ENCODE measurements around the gene GRM4. TPM values are rescaled to one million over a fixed set of nuclear protein-coding genes. Genes with fewer than 3 reads are reported as not detected.
A peak's percentile ranks its signal among the peaks of the same experiment; 100 is the strongest.

Gene GRM4
- total and polyA plus RNA-seq, 9 of the 15 experiments (the other 6 are each of a cell fraction or from before 2014, with no cell fraction given) = 0.18 TPM; not detected in 8

GRCh38 chr6:34028691-34029360 is 117.1 kb downstream of the GRM4 start:
- POLR2A ChIA-PET = interaction anchor here (1.3 kb wide), 1 partner anchor 25 kb away, joined by 4 read pairs; no protein-coding TSS in a partner anchor
- no peak for ATAC-seq
- H3K27me3 ChIP-seq (ENCODE audit: control insufficient read depth in 2 of 2, insufficient read depth in 2 of 2, low read length in 2 of 2) = peaks cover 13 to 82% of the 10 kb centered on the region in 2 experiments

GRCh38 chr6:34027939-34028441 is 117.9 kb downstream of the GRM4 start:
- ChIA-PET CTCF (ENCODE audit: low intra/inter-chr PET ratio) (interaction anchor here (1.5 to 2.2 kb wide), 3 partner anchors 177 to 259 kb away, joined by 6 to 16 read pairs (median 13); no protein-coding TSS in a partner anchor), POLR2A (interaction anchor here (0.6 to 1.3 kb wide), 5 partner anchors 10 to 258 kb away, joined by 3 to 4 read pairs (median 3); no protein-coding TSS in a partner anchor)
- Histone ChIP-seq H3K4me3 (no peak overlapping the region), H3K27me3 (ENCODE audit: control insufficient read depth in 2 of 2, insufficient read depth in 2 of 2, low read length in 2 of 2) (peaks cover 16 to 89% of the 10 kb centered on the region in 2 experiments), H3K79me2 (ENCODE audit: control insufficient read depth, insufficient read depth, low read length) (no peaks in the 10 kb centered on the region), H3K9me3 (replicated peaks; ENCODE audit: control insufficient read depth, insufficient read depth, low read depth, low read length) (no peaks in the 10 kb centered on the region; the same call in 1 of the 2 replicates), H2AFZ (ENCODE audit: low read depth, low read length) (no peak overlapping the region), H4K20me1 (replicated peaks; ENCODE audit: control insufficient read depth, insufficient read depth, low read length) (peaks cover 20% of the 10 kb centered on the region), H3K4me1 (replicated peaks in 1 of 2; ENCODE audit: control insufficient read depth in 2 of 2, insufficient read depth in 2 of 2, low read length in 2 of 2) (peaks cover 0 to 15% of the 10 kb centered on the region in 2 experiments; a peak in 2 of 5 replicates), H3K9me1 (ENCODE audit: control insufficient read depth, insufficient read depth, low read length) (no peaks in the 10 kb centered on the region), H3K36me3 (ENCODE audit: control insufficient read depth, insufficient read depth, low read length) (no peaks in the 10 kb centered on the region), H3K4me2 (ENCODE audit: insufficient read depth, low read length) (no peak overlapping the region), H3K9ac (ENCODE audit: insufficient read depth in 1 of 2, low read depth in 2 of 2, low read length in 2 of 2) (no peak overlapping the region), H3K27ac (ENCODE audit: extremely low read depth, low read depth, low read length) (no peak overlapping the region)
- BruUV-seq (replicated peaks) = no TSS peak
- ATAC-seq (no peak), DNase-seq (ENCODE audit: extremely low read depth in 1 of 4, low spot score in 3 of 4) (no peak), FAIRE-seq (no peak)
- no peak for TF ChIP-seq ZBTB12 (CRISPR knock-in tag; IDR thresholded peaks at IDR 0.05)
- TF ChIP-seq ZBTB7A (IDR thresholded peaks at IDR 0.05; ENCODE audit: borderline replicate concordance, control insufficient read depth, low read depth, low read length) = no peak
- no peak for TF ChIP-seq TAF1 (IDR thresholded peaks at IDR 0.05; ENCODE audit: control insufficient read depth, extremely low read depth, insufficient read depth, low read length, severe bottlenecking)
- TF ChIP-seq CAMTA2 (CRISPR knock-in tag; conservative IDR thresholded peaks at IDR 0.05) = no peak
- no peak for TF ChIP-seq ATF3 (IDR thresholded peaks at IDR 0.05)
- TF ChIP-seq ATF3 (CRISPR knock-in tag; conservative IDR thresholded peaks at IDR 0.05) = no peak
- peak; percentile 9; the same call in 1 of the 2 replicates for TF ChIP-seq MTA3 (IDR thresholded peaks at IDR 0.05; ENCODE audit: borderline replicate concordance)
- no peak for TF ChIP-seq TCF3 (CRISPR knock-in tag; IDR thresholded peaks at IDR 0.05)
- TF ChIP-seq SOX6 (IDR thresholded peaks at IDR 0.05) = no peak
- TF ChIP-seq NRF1 (conservative IDR thresholded peaks at IDR 0.05 in 1 of 2, IDR thresholded peaks at IDR 0.05 in 1 of 2) = 0 out of 4 replicates have a peak, but pooled peaks of 1 of the 2 experiments have one; percentile 17
- TF ChIP-seq CBFA2T2 (conservative IDR thresholded peaks at IDR 0.05) = no peak
- no peak for TF ChIP-seq ZBED1 (IDR thresholded peaks at IDR 0.05)
- in situ Hi-C loops (cut with MboI) = no loop called here
- intact Hi-C loops (cut with micrococcal nuclease) = loop anchor here (1.0 kb wide), 3 partner anchors 70 to 257 kb away; no protein-coding TSS in a partner anchor
- 23% methylated on average over 26 of the region's 31 CpGs for WGBS (ENCODE audit: insufficient coverage, low coverage, missing lambda C conversion rate)

More at GRCh38 chr6:34028691-34029360, 117.1 kb downstream of the GRM4 start:
- H3K79me2 ChIP-seq (ENCODE audit: control insufficient read depth, insufficient read depth, low read length) = no peaks in the 10 kb centered on the region
- BruUV-seq (replicated peaks) = no TSS peak
- H3K9me1 ChIP-seq (ENCODE audit: control insufficient read depth, insufficient read depth, low read length) = no peaks in the 10 kb centered on the region
- no peak overlapping the region for H3K27ac ChIP-seq (ENCODE audit: extremely low read depth, low read depth, low read length)
- H4K20me1 ChIP-seq (replicated peaks; ENCODE audit: control insufficient read depth, insufficient read depth, low read length) = peaks cover 20% of the 10 kb centered on the region
- H3K9me3 ChIP-seq (replicated peaks; ENCODE audit: control insufficient read depth, insufficient read depth, low read depth, low read length) = no peaks in the 10 kb centered on the region; the same call in 1 of the 2 replicates
- H2AFZ ChIP-seq (ENCODE audit: low read depth, low read length) = no peak overlapping the region
- in situ Hi-C loops (cut with MboI) = no loop called here
- FAIRE-seq (no peak), DNase-seq (ENCODE audit: extremely low read depth in 1 of 4, low spot score in 3 of 4) (no peak)
- no peak overlapping the region for H3K9ac ChIP-seq (ENCODE audit: insufficient read depth in 1 of 2, low read depth in 2 of 2, low read length in 2 of 2)
- intact Hi-C loops (cut with micrococcal nuclease) = no loop called here
- H3K4me2 ChIP-seq (ENCODE audit: insufficient read depth, low read length) = no peak overlapping the region
- no peak overlapping the region for H3K4me3 ChIP-seq
- no peaks in the 10 kb centered on the region for H3K36me3 ChIP-seq (ENCODE audit: control insufficient read depth, insufficient read depth, low read length)
- TF ChIP-seq ZNF347 (CRISPR knock-in tag; IDR thresholded peaks at IDR 0.05; ENCODE audit: low read depth) = no peak
- TF ChIP-seq MIER1 (IDR thresholded peaks at IDR 0.05; ENCODE audit: low read depth) = no peak
- H3K4me1 ChIP-seq (replicated peaks in 1 of 2; ENCODE audit: control insufficient read depth in 2 of 2, insufficient read depth in 2 of 2, low read length in 2 of 2) = peaks cover 0 to 15% of the 10 kb centered on the region in 2 experiments; a peak in 2 of 5 replicates
- WGBS (ENCODE audit: insufficient coverage, low coverage, missing lambda C conversion rate) = 21% methylated on average over 18 of the region's 18 CpGs
- CTCF ChIA-PET (ENCODE audit: low intra/inter-chr PET ratio) = interaction anchor here (1.5 to 2.2 kb wide), 2 partner anchors 177 to 257 kb away, joined by 6 to 16 read pairs; no protein-coding TSS in a partner anchor
